Hepatocyte (in vitro differentiated cells): ENCODE results near the gene ARHGEF37.

Experiments
- EZH2 ChIP-seq: fragments of 200-600 bp; sonication (generic); IDR thresholded peaks from 2 replicates; pipeline ENCODE4 v1.6.1; 2016; ENCODE audit warnings: antibody characterized with exemption, mild to moderate bottlenecking, borderline replicate concordance
- TF ChIP-seq, protein P1 (sequence below): fragments of 200-600 bp; sonication (generic); IDR thresholded peaks from 2 replicates; pipeline ENCODE4 v1.5.1; 2016; ENCODE audit warnings: antibody characterized with exemption, mild to moderate bottlenecking; ENCODE audit not compliant: poor library complexity

DNA sequence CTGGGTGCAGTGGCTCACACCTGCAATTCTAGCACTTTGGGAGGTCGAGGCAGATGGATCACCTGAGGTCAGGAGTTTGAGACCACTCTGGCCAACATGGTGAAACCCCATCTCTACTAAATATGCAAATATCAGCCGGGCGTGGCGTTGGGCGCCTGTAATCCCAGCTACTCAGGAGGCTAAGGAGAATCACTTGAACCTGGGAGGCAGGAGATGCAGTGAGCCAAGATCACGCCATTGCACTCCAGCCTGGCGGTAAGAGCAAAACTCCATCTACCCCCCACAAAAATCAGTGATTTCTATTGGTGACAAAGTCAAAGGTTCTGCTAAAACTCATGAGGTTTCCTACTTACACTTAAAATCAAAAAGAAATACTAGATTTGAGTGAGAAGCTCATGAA lies 48.9 kb upstream of the ARHGEF37 start:
- TF ChIP-seq, protein P1, sequence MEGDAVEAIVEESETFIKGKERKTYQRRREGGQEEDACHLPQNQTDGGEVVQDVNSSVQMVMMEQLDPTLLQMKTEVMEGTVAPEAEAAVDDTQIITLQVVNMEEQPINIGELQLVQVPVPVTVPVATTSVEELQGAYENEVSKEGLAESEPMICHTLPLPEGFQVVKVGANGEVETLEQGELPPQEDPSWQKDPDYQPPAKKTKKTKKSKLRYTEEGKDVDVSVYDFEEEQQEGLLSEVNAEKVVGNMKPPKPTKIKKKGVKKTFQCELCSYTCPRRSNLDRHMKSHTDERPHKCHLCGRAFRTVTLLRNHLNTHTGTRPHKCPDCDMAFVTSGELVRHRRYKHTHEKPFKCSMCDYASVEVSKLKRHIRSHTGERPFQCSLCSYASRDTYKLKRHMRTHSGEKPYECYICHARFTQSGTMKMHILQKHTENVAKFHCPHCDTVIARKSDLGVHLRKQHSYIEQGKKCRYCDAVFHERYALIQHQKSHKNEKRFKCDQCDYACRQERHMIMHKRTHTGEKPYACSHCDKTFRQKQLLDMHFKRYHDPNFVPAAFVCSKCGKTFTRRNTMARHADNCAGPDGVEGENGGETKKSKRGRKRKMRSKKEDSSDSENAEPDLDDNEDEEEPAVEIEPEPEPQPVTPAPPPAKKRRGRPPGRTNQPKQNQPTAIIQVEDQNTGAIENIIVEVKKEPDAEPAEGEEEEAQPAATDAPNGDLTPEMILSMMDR, result no peak
- no peak for TF ChIP-seq EZH2
